Hepatocyte (in vitro differentiated cells): Measurements from ENCODE around the gene THOP1. TPM values are rescaled to one million over a fixed set of nuclear protein-coding genes. Genes with fewer than 3 reads are reported as not detected.

Source experiments
- DNase-seq: peaks from one replicate; pipeline ENCODE4 v3.0.0-alpha.2; 2016; ENCODE audit warnings: low spot score
- H2AFZ ChIP-seq: fragments of 200-600 bp; sonication (generic); 2 replicates; pipeline ENCODE4 v1.6.0; 2016; ENCODE audit warnings: antibody characterized with exemption, mild to moderate bottlenecking
- H3K27ac ChIP-seq: fragments of 200-600 bp; sonication (generic); 2 replicates; pipeline ENCODE4 v1.5.1; 2016; ENCODE audit warnings: mild to moderate bottlenecking
- H3K27me3 ChIP-seq: fragments of 200-600 bp; sonication (generic); 2 replicates; pipeline ENCODE4 v1.6.1; 2016
- H3K36me3 ChIP-seq: fragments of 200-600 bp; sonication (generic); replicated peaks from 2 replicates; pipeline ENCODE4 v1.5.1; 2016; ENCODE audit warnings: low read depth; ENCODE audit not compliant: insufficient read depth
- H3K4me1 ChIP-seq: fragments of 200-600 bp; sonication (generic); 2 replicates; pipeline ENCODE4 v1.5.1; 2016; ENCODE audit warnings: mild to moderate bottlenecking, moderate library complexity; ENCODE audit not compliant: insufficient read depth
- H3K4me2 ChIP-seq: fragments of 200-600 bp; sonication (generic); 2 replicates; pipeline ENCODE4 v1.6.0; 2016
- H3K4me3 ChIP-seq: fragments of 200-600 bp; sonication (generic); 2 replicates; pipeline ENCODE4 v1.5.1; 2016; ENCODE audit warnings: mild to moderate bottlenecking
- H3K79me2 ChIP-seq: fragments of 200-600 bp; sonication (generic); 2 replicates; pipeline ENCODE4 v1.6.0; 2017; ENCODE audit warnings: mild to moderate bottlenecking
- H3K9me2 ChIP-seq: fragments of 200-600 bp; sonication (generic); replicated peaks from 2 replicates; pipeline ENCODE4 v1.6.0; 2017; ENCODE audit warnings: mild to moderate bottlenecking; ENCODE audit not compliant: insufficient read depth
- H3K9me3 ChIP-seq: fragments of 200-600 bp; sonication (generic); 2 replicates; pipeline ENCODE4 v1.5.1; 2016; ENCODE audit warnings: low read depth, mild to moderate bottlenecking
- H4K20me1 ChIP-seq: fragments of 200-600 bp; sonication (generic); 2 replicates; pipeline ENCODE4 v1.6.0; 2016; ENCODE audit warnings: mild to moderate bottlenecking; ENCODE audit not compliant: insufficient read depth, poor library complexity, severe bottlenecking
- CTCF ChIP-seq: fragments of 200-600 bp; sonication (generic); IDR thresholded peaks from 2 replicates; pipeline ENCODE4 v1.5.1; 2016; ENCODE audit warnings: antibody characterized with exemption, mild to moderate bottlenecking; ENCODE audit not compliant: poor library complexity
- EZH2 ChIP-seq: fragments of 200-600 bp; sonication (generic); IDR thresholded peaks from 2 replicates; pipeline ENCODE4 v1.6.1; 2016; ENCODE audit warnings: antibody characterized with exemption, mild to moderate bottlenecking, borderline replicate concordance
- EZH2phosphoT487 ChIP-seq: fragments of 200-600 bp; sonication (generic); IDR thresholded peaks from one replicate; pipeline ENCODE4 v1.6.1; 2018; ENCODE audit warnings: antibody characterized with exemption, mild to moderate bottlenecking, low read depth, moderate library complexity; ENCODE audit not compliant: unreplicated experiment, severe bottlenecking
- WGBS: methylation state at CpG from one replicate; pipeline ENCODE4 v1.1.6; 2016; ENCODE audit warnings: low lambda C conversion rate; ENCODE audit errors: missing lambda C conversion rate; 5-methylcytosine and 5-hydroxymethylcytosine counted together
- polyA plus RNA-seq: library from polyadenylated mRNA; unstranded; fragments of >200 nt; fragmentation: Nextera tagmentation; extraction: Ambion mirVana; gene quantifications from 2 replicates; pipeline ENCODE4 v1.2.1, GENCODE V29; 2016
- total RNA-seq: library from RNA; depleted of rRNA; stranded (reverse); fragments of >200 nt; gene quantifications from 2 replicates; pipeline ENCODE4 v1.2.3, GENCODE V29; 2014

The THOP1 gene
- total and polyA plus RNA-seq, 2 experiments from 2014 or later: 61.4 to 64.3 TPM

- H3K4me1 ChIP-seq: no peaks in the 10 kb centered on the region
- 51% methylated on average over 13 of the region's 13 CpGs for WGBS
- H3K9me3 ChIP-seq: no peaks in the 10 kb centered on the region
- no peaks in the 10 kb centered on the region for H3K9me2 ChIP-seq
- DNase-seq: no peak
- no peaks in the 10 kb centered on the region for H3K27me3 ChIP-seq
- H3K79me2 ChIP-seq: peaks cover 4% of the 10 kb centered on the region
- no peak overlapping the region for H3K4me3 ChIP-seq
- no peaks in the 10 kb centered on the region for H4K20me1 ChIP-seq
- no peaks in the 10 kb centered on the region for H3K36me3 ChIP-seq
- H3K4me2 ChIP-seq: no peak overlapping the region
- H2AFZ ChIP-seq: no peak overlapping the region
- TF ChIP-seq CTCF: no peak
- no peak overlapping the region for H3K27ac ChIP-seq
Measured at GRCh38 chr19:2740314-2740656, 45.0 kb upstream of the THOP1 start.

- no peaks in the 10 kb centered on the region for H4K20me1 ChIP-seq
- H3K4me2 ChIP-seq: no peak overlapping the region
- no peak overlapping the region for H3K4me3 ChIP-seq
- peaks cover 4% of the 10 kb centered on the region for H3K79me2 ChIP-seq
- no peaks in the 10 kb centered on the region for H3K27me3 ChIP-seq
- no peaks in the 10 kb centered on the region for H3K4me1 ChIP-seq
- TF ChIP-seq EZH2phosphoT487: no peak
- TF ChIP-seq EZH2: no peak
- TF ChIP-seq CTCF: no peak
- H3K27ac ChIP-seq: no peak overlapping the region
- H3K36me3 ChIP-seq: no peaks in the 10 kb centered on the region
- no peak overlapping the region for H2AFZ ChIP-seq
- H3K9me2 ChIP-seq: no peaks in the 10 kb centered on the region
- no peaks in the 10 kb centered on the region for H3K9me3 ChIP-seq
- 76% methylated on average over 8 of the region's 8 CpGs for WGBS
- DNase-seq: no peak
Measured at GRCh38 chr19:2743099-2743498, 42.2 kb upstream of the THOP1 start.

- H3K4me2 ChIP-seq: no peak overlapping the region
- H3K27me3 ChIP-seq: no peaks in the 10 kb centered on the region
- H4K20me1 ChIP-seq: no peaks in the 10 kb centered on the region
- no peak overlapping the region for H3K4me3 ChIP-seq
- no peaks in the 10 kb centered on the region for H3K9me3 ChIP-seq
- no peak overlapping the region for H2AFZ ChIP-seq
- H3K36me3 ChIP-seq: no peaks in the 10 kb centered on the region
- TF ChIP-seq EZH2 (no peak), CTCF (no peak), EZH2phosphoT487 (no peak)
- H3K27ac ChIP-seq: no peak overlapping the region
- peaks cover 4% of the 10 kb centered on the region for H3K79me2 ChIP-seq
- WGBS: 39% methylated on average over 4 of the region's 4 CpGs
- H3K9me2 ChIP-seq: no peaks in the 10 kb centered on the region
- no peak for DNase-seq
- no peaks in the 10 kb centered on the region for H3K4me1 ChIP-seq
Measured at GRCh38 chr19:2744113-2744512, 41.2 kb upstream of the THOP1 start.

GRCh38 chr19:2747349-2747748, 38.0 kb upstream of the THOP1 start:
- Histone ChIP-seq H3K4me1 (no peaks in the 10 kb centered on the region), H3K9me2 (no peaks in the 10 kb centered on the region), H4K20me1 (no peaks in the 10 kb centered on the region), H3K9me3 (no peaks in the 10 kb centered on the region), H3K79me2 (no peaks in the 10 kb centered on the region), H3K4me3 (no peak overlapping the region), H3K27ac (no peak overlapping the region), H3K36me3 (no peaks in the 10 kb centered on the region), H3K27me3 (no peaks in the 10 kb centered on the region), H3K4me2 (no peak overlapping the region), H2AFZ (no peak overlapping the region)
- no peak for DNase-seq
- 90% methylated on average over 7 of the region's 7 CpGs for WGBS
- TF ChIP-seq EZH2 (no peak), CTCF (no peak)
